ENCODE measurements around the gene BIN2. TPM values are rescaled to one million over a fixed set of nuclear protein-coding genes. Genes with fewer than 3 reads are reported as not detected.

The BIN2 gene
- total and polyA plus RNA-seq, 2 donors (not counting 1 experiment from before 2014, with no cell fraction given): not detected

DNA sequence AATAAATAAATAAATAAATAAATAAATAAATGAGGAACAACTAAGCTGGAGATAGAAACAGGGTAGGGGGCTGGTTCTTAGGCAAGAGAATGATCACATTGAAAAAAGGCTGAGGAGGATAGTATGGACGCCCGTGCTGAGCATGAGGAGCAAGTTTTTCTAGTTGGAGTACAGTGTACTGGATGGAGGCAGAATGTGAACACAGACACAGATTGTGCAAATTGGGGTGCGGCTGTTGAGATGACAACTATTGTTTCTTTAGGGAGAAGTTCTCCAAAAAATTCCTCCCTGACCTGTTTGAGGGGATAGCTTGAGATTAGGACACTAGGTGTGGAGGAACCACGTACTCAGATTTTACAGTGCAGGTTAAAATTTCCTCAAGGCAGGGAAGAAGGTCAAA is 979 bp upstream of the BIN2 start:
- H3K4me2 ChIP-seq (ENCODE audit: extremely low read depth, insufficient read depth, low read length): no peak overlapping the region
- H3K4me3 ChIP-seq (replicated peaks in 1 of 4; ENCODE audit: control extremely low read depth in 1 of 4, insufficient read depth in 1 of 4, low read depth in 3 of 4, low read length in 4 of 4): no peak overlapping the region
- no peak overlapping the region for H3K9ac ChIP-seq (ENCODE audit: insufficient read depth, low read length)
- H3K4me1 ChIP-seq (ENCODE audit: control insufficient read depth, extremely low read depth, insufficient read depth, low read length): no peaks in the 10 kb centered on the region
- no peak for TF ChIP-seq EZH2 (IDR thresholded peaks at IDR 0.05; ENCODE audit: low read length, missing control alignments)
- TF ChIP-seq, protein P1, sequence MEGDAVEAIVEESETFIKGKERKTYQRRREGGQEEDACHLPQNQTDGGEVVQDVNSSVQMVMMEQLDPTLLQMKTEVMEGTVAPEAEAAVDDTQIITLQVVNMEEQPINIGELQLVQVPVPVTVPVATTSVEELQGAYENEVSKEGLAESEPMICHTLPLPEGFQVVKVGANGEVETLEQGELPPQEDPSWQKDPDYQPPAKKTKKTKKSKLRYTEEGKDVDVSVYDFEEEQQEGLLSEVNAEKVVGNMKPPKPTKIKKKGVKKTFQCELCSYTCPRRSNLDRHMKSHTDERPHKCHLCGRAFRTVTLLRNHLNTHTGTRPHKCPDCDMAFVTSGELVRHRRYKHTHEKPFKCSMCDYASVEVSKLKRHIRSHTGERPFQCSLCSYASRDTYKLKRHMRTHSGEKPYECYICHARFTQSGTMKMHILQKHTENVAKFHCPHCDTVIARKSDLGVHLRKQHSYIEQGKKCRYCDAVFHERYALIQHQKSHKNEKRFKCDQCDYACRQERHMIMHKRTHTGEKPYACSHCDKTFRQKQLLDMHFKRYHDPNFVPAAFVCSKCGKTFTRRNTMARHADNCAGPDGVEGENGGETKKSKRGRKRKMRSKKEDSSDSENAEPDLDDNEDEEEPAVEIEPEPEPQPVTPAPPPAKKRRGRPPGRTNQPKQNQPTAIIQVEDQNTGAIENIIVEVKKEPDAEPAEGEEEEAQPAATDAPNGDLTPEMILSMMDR (conservative IDR thresholded peaks at IDR 0.05 in 1 of 2, IDR thresholded peaks at IDR 0.05 in 1 of 2; ENCODE audit: low read depth in 1 of 2, low read length in 2 of 2): no peak
- no peaks in the 10 kb centered on the region for H3K27me3 ChIP-seq (ENCODE audit: control insufficient read depth, insufficient read depth, low read length)
- H4K20me1 ChIP-seq (ENCODE audit: control insufficient read depth, extremely low read depth, insufficient read depth, low read length): no peaks in the 10 kb centered on the region
- H2AFZ ChIP-seq (ENCODE audit: low read length): no peak overlapping the region
- no peaks in the 10 kb centered on the region for H3K9me3 ChIP-seq (ENCODE audit: control insufficient read depth, insufficient read depth, low read depth, low read length)
- H3K79me2 ChIP-seq (ENCODE audit: control insufficient read depth, insufficient read depth, low read length): no peaks in the 10 kb centered on the region
- no peak overlapping the region for H3K27ac ChIP-seq (ENCODE audit: insufficient read depth, low read length)
- H3K36me3 ChIP-seq (ENCODE audit: control insufficient read depth, insufficient read depth, low read length): no peaks in the 10 kb centered on the region
- DNase-seq (ENCODE audit: low read depth in 2 of 2): no peak

GRCh38 chr12:51323317-51323960 is 535 bp downstream of the BIN2 start:
- no peaks in the 10 kb centered on the region for H3K4me1 ChIP-seq (ENCODE audit: control insufficient read depth, extremely low read depth, insufficient read depth, low read length)
- no peak overlapping the region for H3K4me3 ChIP-seq (replicated peaks in 1 of 4; ENCODE audit: control extremely low read depth in 1 of 4, insufficient read depth in 1 of 4, low read depth in 3 of 4, low read length in 4 of 4)

GRCh38 chr12:51322452-51322851 is 1.5 kb downstream of the BIN2 start:
- H3K4me2 ChIP-seq (ENCODE audit: extremely low read depth, insufficient read depth, low read length): no peak overlapping the region
- no peaks in the 10 kb centered on the region for H3K36me3 ChIP-seq (ENCODE audit: control insufficient read depth, insufficient read depth, low read length)
- H3K4me3 ChIP-seq (replicated peaks in 1 of 4; ENCODE audit: control extremely low read depth in 1 of 4, insufficient read depth in 1 of 4, low read depth in 3 of 4, low read length in 4 of 4): no peak overlapping the region
- no peaks in the 10 kb centered on the region for H3K79me2 ChIP-seq (ENCODE audit: control insufficient read depth, insufficient read depth, low read length)
- H3K9ac ChIP-seq (ENCODE audit: insufficient read depth, low read length): no peak overlapping the region
- no peaks in the 10 kb centered on the region for H3K4me1 ChIP-seq (ENCODE audit: control insufficient read depth, extremely low read depth, insufficient read depth, low read length)
- H3K27ac ChIP-seq (ENCODE audit: insufficient read depth, low read length): no peak overlapping the region
- no peaks in the 10 kb centered on the region for H4K20me1 ChIP-seq (ENCODE audit: control insufficient read depth, extremely low read depth, insufficient read depth, low read length)
- no peaks in the 10 kb centered on the region for H3K27me3 ChIP-seq (ENCODE audit: control insufficient read depth, insufficient read depth, low read length)
- TF ChIP-seq, protein P1 (conservative IDR thresholded peaks at IDR 0.05 in 1 of 2, IDR thresholded peaks at IDR 0.05 in 1 of 2; ENCODE audit: low read depth in 1 of 2, low read length in 2 of 2): no peak
- TF ChIP-seq EZH2 (IDR thresholded peaks at IDR 0.05; ENCODE audit: low read length, missing control alignments): no peak
- H2AFZ ChIP-seq (ENCODE audit: low read length): no peak overlapping the region
- H3K9me3 ChIP-seq (ENCODE audit: control insufficient read depth, insufficient read depth, low read depth, low read length): no peaks in the 10 kb centered on the region
- DNase-seq (ENCODE audit: low read depth in 2 of 2): no peak

More at GRCh38 chr12:51323317-51323960, 535 bp downstream of the BIN2 start:
- Histone ChIP-seq H2AFZ (ENCODE audit: low read length) (no peak overlapping the region), H3K27me3 (ENCODE audit: control insufficient read depth, insufficient read depth, low read length) (no peaks in the 10 kb centered on the region), H3K4me2 (ENCODE audit: extremely low read depth, insufficient read depth, low read length) (no peak overlapping the region), H3K79me2 (ENCODE audit: control insufficient read depth, insufficient read depth, low read length) (no peaks in the 10 kb centered on the region), H4K20me1 (ENCODE audit: control insufficient read depth, extremely low read depth, insufficient read depth, low read length) (no peaks in the 10 kb centered on the region), H3K27ac (ENCODE audit: insufficient read depth, low read length) (no peak overlapping the region), H3K9ac (ENCODE audit: insufficient read depth, low read length) (no peak overlapping the region), H3K9me3 (ENCODE audit: control insufficient read depth, insufficient read depth, low read depth, low read length) (no peaks in the 10 kb centered on the region), H3K36me3 (ENCODE audit: control insufficient read depth, insufficient read depth, low read length) (no peaks in the 10 kb centered on the region)
- TF ChIP-seq EZH2 (IDR thresholded peaks at IDR 0.05; ENCODE audit: low read length, missing control alignments): no peak
- TF ChIP-seq, protein P1 (conservative IDR thresholded peaks at IDR 0.05 in 1 of 2, IDR thresholded peaks at IDR 0.05 in 1 of 2; ENCODE audit: low read depth in 1 of 2, low read length in 2 of 2): no peak
- no peak for DNase-seq (ENCODE audit: low read depth in 2 of 2)
